GM18520 (cell line): Measurements from ENCODE around the gene PRRT1B.
A peak's percentile ranks its signal among the peaks of the same experiment; 100 is the strongest.
"Not testable (repeated sequence)": the region's sequence is repeated elsewhere in the genome, so short reads cannot be mapped to it uniquely, and the experiment has no call there.

Experiments
- ATAC-seq: cut with Tn5 transposase; IDR thresholded peaks from one replicate; pipeline ENCODE4 v1.9.1; 2021; ENCODE audit not compliant: unreplicated experiment

The PRRT1B gene

DNA sequence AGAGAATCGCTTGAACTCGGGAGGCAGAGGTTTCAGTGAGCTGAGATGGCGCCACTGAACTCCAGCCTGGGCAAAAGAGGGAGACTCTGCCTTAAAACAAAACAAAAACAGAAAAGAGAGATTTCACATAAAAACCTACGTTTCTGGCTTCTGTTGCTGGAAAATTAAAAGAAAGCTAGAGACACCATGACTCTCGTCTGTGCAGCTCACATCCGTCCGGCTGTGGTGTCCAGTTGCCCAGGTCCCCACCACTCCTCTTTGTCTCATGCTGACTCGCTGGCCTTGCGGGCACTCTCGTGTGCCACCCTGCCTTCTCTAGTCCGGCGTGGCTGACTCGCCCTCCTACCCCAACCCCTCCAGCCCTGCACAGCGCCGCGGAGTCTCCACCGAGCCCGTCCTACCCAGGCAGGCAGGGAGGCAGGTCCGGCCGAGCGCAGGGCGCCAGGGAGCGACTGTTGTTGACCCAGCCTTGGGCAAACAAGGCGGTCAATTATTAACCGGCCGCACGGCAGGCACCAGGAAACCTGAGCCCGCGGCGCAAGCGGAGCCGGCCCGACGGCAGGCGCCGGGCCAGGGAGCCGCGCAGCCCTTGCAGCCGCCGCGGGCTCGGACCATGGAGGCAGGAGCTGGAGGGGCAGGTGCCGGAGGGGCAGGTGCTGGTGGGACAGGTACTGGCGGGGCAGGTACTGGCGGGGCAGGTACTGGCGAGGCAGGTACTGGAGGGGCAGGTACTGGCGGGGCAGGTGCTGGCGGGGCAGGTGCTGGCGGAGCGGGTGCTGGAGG is at the start of gene PRRT1B:
Gene PRRT1B, plus strand, starts transcription at position 521 of the 783 bp plus-strand sequence. Its CDS starts 93 bp downstream, at position 614.
- no peak for ATAC-seq

DNA sequence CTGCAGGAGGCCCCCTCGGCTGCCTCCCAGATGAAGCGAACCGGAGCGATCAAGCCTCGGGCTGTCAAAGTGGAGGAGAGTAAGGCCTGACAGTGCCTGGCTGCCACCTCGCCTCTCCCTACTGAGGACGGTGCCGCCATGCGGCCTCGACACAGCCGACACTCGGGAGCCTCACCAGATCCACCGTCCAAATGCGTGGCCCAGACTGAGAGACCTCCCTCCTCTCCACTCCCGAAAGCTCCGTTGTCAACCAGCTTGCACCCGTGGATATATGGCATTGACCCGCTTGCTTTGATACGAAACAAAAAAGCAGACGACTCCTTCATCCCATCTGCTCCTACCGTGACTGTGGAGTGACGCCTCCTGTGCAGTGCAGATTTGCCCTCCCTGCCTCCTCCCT is 49.5 kb upstream of the PRRT1B start:
- ATAC-seq = no peak

DNA sequence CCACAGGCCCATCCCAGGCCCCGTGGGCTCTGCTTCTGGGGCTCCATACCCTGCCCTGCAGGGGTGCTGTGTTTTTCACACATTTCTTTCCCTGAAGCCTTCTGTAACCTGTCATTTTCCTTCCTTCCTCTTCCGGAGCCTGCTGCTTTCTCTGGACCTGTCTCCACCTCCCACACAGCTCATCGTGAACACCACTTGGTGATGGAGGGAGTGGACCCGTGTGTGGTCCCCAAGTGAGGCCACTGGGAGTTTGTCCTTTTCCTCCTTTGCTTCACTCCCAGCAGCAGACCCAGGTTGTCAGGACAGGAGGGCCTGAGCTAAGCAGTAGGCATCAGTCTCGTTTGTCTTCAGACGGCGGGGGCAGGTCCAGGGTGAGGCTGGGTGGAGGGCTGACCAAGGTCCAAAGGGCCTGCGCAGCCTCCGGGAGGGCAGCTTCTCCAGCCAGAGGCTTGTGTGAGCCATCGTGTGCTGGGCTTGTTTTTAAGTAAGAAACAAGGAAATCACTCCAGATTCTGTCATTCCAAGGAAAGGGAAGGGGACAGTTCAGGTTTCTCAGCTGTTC is 48.4 kb upstream of the PRRT1B start:
- no peak for ATAC-seq

DNA sequence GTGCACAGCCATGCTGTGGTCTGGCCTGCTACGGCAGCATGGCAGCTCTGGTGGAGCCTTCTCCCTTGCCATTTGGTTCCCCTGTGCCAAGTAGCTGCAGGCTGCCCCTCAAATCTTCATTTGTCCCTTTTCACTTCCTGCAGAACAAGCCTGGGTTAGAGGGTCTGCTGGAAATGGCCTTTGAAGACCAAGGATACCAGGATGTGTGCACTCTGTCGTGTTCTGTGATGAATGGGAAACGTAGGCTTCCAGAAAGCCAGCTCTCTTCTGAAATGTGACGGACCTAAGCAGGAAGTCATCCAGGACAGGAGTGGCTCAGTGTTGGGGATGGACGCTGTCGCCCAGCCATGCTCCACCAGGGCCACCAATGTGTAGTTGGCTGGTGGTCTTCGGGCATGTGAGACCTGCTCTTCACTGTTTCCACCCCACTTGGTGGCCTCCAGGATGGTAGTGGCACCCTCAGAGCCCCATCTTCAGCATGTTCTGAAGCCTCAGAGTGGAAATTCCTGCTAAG is 46.0 kb upstream of the PRRT1B start:
- ATAC-seq = no peak

DNA sequence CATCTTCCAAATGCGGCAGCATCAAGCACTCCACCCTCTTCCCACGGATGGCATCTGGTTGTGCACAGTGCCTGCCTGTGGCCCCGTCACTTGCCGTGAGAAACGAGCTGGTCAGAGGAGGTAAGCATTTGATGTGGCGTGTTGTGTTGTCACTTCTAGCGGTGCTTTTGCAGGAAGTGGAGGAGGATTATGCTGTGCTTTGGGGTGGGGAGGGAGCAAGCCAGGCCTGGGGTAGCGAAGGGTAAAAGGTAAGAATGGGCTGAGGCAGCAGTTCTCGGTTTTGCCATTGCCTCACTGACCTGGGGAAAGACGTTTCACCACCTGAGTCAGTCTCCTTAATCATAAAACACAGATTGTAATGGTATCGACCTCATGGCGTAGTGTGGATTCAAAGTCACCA is 44.9 kb upstream of the PRRT1B start:
- ATAC-seq = no peak

DNA sequence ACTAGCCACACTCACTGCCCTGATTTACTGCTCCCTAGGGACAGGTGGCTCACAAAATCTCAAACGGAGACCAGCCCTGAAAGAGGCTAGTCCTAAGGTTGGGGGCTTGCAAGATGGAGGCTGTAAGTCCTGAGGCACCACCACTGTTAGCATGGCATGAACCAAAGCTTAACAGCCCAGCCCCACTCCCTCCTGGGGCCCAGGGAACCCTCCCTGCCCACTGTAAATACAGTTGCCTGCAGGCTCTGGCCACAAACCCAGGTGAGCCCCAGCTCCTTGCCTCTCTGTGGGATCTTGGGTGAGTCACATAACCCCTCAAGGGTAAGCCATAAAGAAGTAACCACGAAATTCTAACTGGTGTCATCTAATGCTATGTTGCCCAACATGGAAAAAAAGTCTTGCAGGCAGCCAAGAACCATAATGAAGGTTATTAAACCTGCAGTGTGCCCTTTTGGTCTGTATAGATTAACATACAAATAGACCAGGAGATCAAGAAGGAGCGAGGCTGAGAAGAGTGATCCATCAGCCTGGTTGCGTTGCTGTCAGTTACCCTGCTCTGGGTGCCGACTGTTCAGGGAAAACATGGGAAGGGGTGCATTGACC is 44.3 kb upstream of the PRRT1B start:
- ATAC-seq = no peak

DNA sequence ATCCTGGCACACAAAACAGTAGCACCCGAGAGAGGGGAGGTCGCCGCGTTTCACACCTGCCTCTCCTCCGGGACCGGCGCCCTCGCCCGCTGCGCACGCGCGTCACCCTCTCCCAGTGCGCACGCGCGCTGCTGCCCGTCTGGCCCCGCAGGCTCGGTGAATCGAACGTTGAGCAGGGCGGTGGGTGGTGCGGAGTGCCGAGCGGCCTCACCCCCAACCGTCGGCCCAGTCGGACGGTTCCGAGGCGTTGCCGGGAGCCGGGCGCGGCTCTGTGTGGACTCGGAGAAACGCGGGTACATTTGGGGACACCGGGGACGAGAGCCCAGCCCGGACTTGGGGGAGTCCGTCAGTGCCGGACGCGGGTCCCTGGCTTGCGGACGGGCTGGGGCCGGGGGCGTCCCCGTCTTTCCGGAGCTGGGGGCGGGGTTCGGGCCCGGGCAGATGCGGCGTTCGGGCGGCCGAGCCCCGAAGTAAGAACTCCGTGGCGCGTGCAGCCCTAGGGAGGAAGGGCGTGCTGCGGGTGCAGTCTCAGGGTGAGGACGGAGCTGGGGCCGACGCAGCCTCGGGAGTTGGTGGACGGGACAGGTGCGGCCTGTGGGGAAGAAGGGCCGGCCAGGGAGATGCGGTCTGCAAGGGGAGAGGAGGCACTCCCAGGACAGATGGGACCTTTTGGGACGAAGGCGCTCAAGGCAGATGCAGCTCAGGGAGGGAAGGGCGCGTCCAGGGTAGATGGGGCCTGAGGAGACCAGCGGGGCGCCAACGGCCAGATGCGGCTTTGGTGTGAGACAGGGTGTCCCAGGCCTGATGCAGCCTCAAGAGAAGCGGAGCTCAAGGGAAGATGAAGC is 42.3 kb upstream of the PRRT1B start, which contains the start of gene POMT1:
Gene POMT1, plus strand, starts transcription at position 138 of the 845 bp plus-strand sequence. CDS start 1,301 bp downstream, outside the sequence.
- peak; percentile 68 for ATAC-seq

DNA sequence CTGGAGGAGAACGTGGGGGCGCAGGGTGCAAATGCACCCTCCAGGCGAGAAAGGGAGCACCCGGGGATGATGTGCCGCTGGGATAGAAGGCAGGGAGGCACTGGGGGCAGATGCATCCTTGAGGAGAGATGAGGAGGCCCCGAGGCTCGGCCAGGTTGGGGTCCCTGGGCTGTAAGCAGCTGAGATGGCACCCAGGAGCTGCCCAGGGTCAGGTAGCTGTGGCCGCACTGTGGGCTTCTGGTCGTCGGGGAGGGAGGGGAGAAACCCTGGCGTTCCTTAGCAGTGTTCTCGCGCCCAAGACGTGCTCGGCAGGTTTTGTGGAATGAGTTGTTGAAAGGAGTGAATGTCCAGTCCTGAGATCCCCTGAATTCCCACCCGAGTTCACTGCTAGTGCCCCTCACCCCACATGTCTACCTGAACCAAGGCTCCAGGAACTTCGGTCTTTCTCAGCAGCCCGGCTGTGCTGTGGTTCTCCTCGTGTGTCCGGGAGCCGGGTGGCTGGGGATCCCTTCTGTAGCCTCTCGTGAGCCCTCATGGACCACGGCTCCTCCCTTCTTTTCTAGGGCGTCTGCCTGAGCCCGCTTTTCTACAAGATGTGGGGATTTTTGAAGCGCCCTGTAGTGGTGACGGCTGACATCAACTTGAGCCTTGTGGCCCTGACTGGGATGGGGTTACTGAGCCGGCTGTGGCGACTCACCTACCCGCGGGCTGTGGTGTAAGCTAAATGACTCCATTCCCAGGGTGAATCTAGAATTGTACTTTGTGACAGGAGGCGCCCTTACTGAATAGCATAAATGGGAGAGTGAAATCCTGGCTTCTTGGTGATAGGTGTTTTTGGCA is 41.5 kb upstream of the PRRT1B start:
- no peak for ATAC-seq

DNA sequence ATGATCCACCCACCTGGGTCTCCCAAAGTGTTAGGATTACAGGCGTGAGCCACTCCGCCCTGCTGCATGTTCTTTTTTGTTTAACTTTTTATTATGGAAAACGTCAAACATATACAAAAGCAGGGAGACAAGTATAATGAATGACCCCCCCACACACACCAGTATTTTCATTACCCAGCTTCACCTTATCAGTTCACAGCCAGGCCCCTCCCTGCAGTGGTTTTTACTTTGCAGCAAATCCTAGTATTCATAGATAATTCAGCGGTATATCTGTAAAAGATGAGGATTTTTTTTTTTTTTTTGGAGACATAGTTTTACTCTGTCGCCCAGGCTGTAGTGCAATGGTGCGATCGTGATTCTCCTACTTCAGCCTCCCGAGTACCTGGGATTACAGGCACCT is 40.3 kb upstream of the PRRT1B start:
- no peak for ATAC-seq

DNA sequence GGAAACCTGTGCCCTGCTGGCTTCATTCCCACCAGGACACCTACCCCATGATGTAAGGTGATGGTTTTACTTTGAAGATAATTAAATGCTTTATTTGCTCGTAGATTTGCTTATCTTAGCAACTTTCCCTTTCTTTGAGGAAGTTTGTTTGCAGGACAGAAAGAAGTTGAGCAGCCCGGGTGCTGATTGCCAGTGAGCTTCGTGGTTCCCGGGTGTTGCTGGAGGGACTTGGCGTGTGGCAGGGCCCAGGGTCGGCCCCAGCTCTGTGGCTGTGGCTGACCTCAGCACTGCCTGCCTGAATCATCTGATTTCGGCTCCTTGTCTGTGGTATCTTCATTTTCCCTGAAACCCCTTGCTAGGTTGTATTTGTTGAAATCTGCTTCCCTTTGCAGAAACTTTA is 33.9 kb upstream of the PRRT1B start:
- no peak for ATAC-seq

DNA sequence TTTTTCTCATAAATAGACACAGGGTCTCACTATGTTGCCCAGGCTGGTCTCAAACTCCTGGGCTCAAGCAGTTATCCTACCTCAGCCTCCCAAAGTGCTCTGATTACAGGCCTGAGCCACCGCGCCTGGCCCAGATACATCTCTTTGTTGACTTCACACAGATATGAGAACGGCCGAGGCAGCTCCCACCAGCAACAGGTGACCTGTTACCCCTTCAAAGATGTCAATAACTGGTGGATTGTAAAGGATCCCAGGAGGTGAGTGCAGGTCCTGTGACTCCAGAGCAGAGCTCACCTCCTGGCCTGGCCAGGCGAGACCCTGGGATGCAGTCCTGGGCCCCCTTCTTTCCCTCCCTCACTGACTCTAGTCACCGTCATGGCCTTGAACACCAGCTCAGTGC is 33.4 kb upstream of the PRRT1B start:
- no peak for ATAC-seq

DNA sequence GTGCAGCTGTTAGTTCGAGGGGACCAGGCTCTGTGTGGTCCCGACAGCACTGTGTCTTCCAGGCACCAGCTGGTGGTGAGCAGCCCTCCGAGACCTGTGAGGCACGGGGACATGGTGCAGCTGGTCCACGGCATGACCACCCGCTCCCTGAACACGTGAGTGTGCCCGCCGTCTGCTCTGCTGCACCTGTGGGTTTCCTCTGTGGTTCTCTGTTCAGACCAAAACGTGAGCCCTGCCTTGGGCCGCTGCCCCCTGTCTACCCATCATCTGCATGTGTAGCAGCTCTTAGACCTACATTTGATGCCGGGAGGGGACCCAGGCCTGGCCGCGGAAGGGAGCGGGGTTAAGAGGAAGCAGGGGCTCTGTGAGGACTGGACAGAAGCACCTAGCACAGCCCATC is 32.1 kb upstream of the PRRT1B start:
- ATAC-seq = no peak

DNA sequence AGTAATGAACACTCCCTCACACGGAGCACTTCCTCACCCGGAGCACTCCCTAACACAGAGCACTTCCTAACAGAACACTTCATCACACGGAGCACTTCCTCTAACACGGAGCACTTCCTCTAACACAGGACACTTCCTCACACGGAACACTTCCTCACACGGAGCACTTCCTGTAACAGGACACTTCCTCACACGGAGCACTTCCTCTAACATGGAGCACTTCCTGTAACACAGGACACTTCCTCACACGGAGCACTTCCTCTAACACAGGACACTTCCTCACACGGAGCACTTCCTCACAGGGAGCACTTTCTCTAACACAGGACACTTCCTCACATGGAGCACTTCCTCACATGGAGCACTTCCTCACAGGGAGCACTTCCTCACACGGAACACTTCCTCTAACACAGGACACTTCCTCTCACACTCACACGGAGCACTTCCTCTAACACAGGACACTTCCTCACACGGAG is 29.7 kb upstream of the PRRT1B start:
- ATAC-seq = not testable (repeated sequence)

DNA sequence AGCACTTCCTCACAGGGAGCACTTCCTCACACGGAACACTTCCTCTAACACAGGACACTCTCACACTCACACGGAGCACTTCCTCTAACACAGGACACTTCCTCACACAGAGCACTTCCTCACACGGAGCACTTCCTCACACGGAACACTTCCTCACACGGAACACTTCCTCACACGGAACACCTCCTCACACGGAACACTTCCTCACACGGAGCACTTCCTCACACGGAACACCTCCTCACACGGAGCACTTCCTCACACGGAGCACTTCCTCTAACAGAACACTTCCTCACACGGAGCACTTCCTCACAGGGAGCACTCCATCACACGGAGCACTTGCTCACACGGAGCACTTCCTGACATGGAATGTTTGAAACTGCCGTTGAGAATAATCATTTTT is 29.2 kb upstream of the PRRT1B start:
- ATAC-seq = no peak

DNA sequence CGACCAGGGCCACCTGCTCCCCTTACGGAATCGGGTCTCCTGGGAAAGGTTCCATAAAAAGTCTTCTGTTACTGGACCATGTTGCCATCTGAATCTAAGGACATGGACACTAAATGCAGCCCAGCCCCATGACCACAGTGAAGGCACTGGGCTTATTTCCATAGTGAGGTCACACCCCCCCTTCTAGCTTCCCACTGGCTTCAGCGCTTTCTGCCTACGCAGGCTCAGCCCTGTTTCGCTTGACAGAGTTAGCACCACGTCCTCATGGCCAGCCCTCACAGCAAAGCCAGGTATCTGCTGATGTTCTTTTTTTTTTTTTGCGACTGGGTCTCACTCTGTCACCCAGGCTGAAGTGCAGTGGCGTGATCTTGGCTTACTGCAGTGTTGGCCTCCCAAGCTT is 28.4 kb upstream of the PRRT1B start:
- ATAC-seq = no peak

DNA sequence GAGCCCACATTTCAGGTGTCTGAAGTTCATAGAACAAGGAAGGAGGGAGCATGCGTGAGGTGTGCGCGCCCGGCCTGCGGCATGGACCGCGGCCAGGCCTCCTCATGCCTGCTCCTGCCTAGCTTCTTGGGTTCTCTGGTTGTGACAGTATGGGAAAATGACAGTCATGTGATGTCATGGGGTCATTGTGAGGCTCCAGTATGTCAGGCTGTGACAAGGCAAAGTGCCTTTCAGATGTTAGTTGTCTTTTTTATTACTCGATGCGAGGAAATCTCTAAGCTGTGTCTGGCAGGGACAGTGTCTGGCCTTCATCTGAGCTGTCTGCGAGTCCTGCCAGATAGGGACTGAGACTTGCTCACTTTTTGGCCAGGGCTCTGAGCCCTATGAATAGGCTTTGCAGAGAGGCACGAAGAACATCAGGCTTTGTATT is 27.5 kb upstream of the PRRT1B start:
- ATAC-seq = no peak

DNA sequence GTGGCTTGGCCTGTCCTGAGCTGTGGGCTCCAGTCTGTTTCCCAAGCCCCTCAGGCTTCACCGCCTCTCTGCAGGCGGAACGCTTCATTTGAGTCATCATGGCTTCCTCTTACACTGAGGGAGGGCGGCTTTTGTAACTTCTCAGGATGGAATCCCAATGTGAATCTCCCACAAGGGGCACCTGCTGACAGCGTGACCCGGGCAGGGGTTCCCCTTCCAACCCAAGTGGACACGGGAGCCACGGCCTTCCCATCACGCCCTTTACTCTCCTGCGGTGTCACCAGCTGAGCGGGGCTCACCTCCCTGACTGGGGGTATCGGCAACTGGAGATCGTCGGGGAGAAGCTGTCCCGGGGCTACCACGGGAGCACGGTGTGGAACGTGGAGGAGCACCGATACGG is 26.8 kb upstream of the PRRT1B start:
- ATAC-seq = no peak

DNA sequence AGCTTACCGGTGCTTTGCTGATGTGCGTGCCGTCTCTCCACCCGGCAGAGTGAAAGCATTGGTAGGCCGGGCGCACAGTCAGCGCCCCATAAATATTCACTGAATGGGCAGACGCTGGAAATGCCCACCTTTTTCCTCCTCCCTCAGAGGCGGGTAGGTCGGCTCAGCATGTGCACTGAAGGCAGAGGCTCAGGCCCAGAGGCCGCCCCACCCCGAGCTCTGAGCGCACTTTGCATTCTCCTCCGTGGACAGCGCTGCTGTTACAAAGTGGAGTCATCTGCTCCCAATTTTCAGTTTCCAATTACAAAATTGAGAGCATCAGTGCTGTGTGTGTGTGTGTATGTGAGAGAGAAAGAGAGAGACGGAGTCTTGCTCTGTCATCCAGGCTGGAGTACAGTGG is 24.8 kb upstream of the PRRT1B start:
- ATAC-seq = no peak

DNA sequence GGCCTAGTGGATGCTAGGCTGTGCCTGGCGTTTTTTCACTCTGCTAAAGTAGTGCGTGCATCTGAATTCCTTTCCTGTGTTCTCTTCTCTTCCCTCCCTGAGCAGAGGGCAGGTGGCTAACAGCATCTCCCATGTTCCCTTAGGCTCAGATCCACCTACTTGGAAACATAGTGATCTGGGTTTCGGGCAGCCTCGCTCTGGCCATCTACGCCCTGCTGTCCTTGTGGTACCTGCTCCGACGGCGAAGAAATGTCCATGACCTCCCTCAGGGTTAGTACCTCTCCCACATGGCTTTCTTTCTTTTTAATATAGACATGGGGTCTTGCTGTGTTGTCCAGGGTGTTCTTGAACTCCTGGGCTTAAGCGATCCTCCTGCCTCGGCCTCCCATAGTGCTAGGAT is 24.1 kb upstream of the PRRT1B start:
- ATAC-seq = no peak

DNA sequence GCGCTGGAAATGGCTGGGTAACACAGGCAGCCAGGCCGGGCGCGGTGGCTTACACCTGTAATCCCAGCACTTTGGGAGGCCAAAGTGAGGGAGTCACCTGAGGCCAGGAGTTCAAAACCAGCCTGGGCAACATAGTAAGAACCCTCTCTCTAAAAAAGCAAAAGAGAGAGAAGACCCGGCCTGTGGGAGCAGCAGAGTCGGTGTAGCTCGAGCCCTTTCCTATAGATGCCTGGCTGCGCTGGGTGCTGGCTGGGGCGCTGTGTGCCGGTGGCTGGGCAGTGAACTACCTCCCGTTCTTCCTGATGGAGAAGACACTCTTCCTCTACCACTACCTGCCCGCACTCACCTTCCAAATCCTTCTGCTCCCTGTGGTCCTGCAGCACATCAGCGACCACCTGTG is 23.5 kb upstream of the PRRT1B start:
- no peak for ATAC-seq
